Tibial artery (tissue), 4 donors: ENCODE data around the gene ANKRD39.

Experiments
- DNase-seq, 2 donors: peaks; one replicate each; pipeline ENCODE4 v3.0.0-alpha.2; 2019
- H3K27ac ChIP-seq, 2 donors: fragments of 200-600 bp; sonication (generic) in 1 of 2; 1 replicate in 1 of 2; 2 replicates in 1 of 2; pipeline ENCODE4 v1.5.1; 2018 to 2019; ENCODE audit warnings: mild to moderate bottlenecking in 1 of 2
- H3K27me3 ChIP-seq, 2 donors: fragments of 200-600 bp; sonication (generic) in 1 of 2; one replicate each; pipeline versions ENCODE4 v1.5.1 to v1.6.0; 2016 to 2019
- H3K36me3 ChIP-seq, 3 donors: fragments of 200-600 bp; sonication (generic) in 2 of 3; one replicate each; pipeline ENCODE4 v1.5.1; 2016 to 2019; ENCODE audit warnings: mild to moderate bottlenecking in 2 of 3
- H3K4me1 ChIP-seq, 4 donors: fragments of 200-600 bp; sonication (generic) in 2 of 4; 1 replicate in 3 of 4; 2 replicates in 1 of 4; pipeline ENCODE4 v1.5.1; 2016 to 2019
- H3K4me3 ChIP-seq, 2 donors: fragments of 200-600 bp; sonication (generic) in 1 of 2; 1 replicate in 1 of 2; 2 replicates in 1 of 2; pipeline ENCODE4 v1.5.1; 2018 to 2019; ENCODE audit warnings: mild to moderate bottlenecking in 2 of 2
- H3K9me3 ChIP-seq, 3 donors: fragments of 200-600 bp; sonication (generic) in 1 of 3; one replicate each; pipeline ENCODE4 v1.5.1; 2016 to 2019
- intact Hi-C: fragments of 100-400 bp; cut with DNase I; formaldehyde crosslinking; loops from one replicate; pipeline ENCODE4 v1.15.0; 2023; ENCODE audit warnings: low total_unique reads
- TF ChIP-seq, protein P1 (sequence below), 2 experiments: fragments of 200-600 bp in 1 of 2; fragments of 450-650 bp in 1 of 2; IDR thresholded peaks; one replicate each; pipeline ENCODE4 v1.5.1; 2017 to 2019; ENCODE audit warnings: antibody characterized with exemption in 2 of 2, mild to moderate bottlenecking in 1 of 2, moderate library complexity in 1 of 2

The ANKRD39 gene

DNA sequence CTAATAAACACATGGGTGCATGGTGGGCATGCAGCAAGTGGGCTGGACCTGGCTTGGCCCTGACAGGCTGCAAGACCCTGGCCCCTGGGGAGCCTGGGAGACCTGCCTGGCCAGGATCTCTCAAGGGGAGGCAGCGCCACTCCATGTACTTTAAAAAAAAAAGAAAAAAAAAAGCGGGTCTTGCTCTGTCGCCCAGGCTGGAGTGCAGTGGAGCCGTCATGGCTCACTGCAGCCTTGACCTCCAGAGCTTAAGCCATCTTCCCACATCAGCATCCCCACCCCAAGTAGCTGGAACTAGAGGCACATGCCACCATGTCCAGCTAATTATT is 41.6 kb upstream of the ANKRD39 start:
- DNase-seq = no peak
- Histone ChIP-seq H3K9me3 (no peaks in the 10 kb centered on the region), H3K36me3 (no peaks in the 10 kb centered on the region), H3K27me3 (no peaks in the 10 kb centered on the region), H3K4me3 (no peak overlapping the region), H3K4me1 (peaks cover 0 to 44% (median 14%) of the 10 kb centered on the region in 4 donors), H3K27ac (no peak overlapping the region)
- TF ChIP-seq, protein P1, sequence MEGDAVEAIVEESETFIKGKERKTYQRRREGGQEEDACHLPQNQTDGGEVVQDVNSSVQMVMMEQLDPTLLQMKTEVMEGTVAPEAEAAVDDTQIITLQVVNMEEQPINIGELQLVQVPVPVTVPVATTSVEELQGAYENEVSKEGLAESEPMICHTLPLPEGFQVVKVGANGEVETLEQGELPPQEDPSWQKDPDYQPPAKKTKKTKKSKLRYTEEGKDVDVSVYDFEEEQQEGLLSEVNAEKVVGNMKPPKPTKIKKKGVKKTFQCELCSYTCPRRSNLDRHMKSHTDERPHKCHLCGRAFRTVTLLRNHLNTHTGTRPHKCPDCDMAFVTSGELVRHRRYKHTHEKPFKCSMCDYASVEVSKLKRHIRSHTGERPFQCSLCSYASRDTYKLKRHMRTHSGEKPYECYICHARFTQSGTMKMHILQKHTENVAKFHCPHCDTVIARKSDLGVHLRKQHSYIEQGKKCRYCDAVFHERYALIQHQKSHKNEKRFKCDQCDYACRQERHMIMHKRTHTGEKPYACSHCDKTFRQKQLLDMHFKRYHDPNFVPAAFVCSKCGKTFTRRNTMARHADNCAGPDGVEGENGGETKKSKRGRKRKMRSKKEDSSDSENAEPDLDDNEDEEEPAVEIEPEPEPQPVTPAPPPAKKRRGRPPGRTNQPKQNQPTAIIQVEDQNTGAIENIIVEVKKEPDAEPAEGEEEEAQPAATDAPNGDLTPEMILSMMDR (IDR thresholded peaks at IDR 0.05) = no peak
- intact Hi-C loops = no loop called here

DNA sequence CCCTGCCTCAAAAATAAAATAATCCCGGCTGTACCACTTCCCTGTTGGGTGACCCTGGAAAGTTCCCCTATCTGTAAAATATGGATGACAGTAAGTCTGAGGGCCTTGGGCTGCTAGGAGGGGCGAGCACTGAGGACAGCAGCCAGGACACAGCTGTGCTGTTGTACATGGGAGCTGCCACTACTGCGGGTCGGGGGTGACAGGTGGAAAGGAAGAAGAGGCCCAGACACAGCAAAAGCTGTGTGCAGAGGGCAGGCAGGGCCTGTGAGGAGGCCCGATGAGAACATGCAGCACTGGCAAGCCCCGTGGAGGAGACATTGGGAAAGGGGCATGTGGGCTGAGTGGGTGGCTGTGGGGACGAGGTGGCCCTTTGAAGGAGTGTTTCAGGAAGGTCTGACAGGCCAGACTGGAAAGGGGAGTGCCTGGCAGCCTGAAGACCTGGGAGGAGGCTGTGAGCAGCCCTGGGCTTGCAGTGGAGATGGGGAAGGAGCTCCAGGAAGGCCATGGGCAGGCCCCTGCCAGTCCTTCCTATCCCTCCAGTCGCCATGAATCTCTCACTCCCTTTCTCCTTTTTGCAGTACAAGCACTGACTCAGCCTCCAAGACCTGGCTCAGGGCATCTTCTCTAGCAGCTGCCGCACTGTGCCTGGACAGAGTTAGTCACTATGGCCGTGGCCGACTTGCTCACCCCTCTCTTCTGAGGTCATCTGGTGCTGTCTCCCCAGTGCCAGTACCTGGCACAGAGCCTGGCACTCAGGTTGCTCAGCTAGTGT is 41.0 kb upstream of the ANKRD39 start:
- TF ChIP-seq, protein P1 (IDR thresholded peaks at IDR 0.05) = no peak
- no peaks in the 10 kb centered on the region for H3K9me3 ChIP-seq
- H3K4me1 ChIP-seq = peaks cover 0 to 40% (median 11%) of the 10 kb centered on the region in 4 donors
- no peaks in the 10 kb centered on the region for H3K36me3 ChIP-seq
- intact Hi-C loops = no loop called here
- no peak overlapping the region for H3K27ac ChIP-seq
- DNase-seq = no peak
- H3K27me3 ChIP-seq = no peaks in the 10 kb centered on the region
- no peak overlapping the region for H3K4me3 ChIP-seq

DNA sequence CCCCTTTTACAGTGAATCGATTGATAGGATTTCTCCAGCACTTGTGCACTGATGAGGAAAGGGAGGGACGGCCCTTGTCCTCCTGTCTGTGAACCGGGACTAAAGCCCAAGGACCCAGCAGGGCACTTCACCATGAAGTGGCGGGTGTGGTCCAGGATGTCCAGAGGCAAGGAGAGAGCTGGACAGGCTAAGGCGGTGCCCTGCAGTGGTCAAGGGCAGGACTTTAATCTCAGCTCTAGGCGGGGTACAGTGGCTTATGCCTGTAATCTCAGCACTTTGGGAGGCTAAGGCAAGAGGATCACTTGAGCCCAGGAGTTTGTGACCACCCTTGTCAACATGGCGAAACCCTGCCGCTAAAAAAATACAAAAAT is 40.3 kb upstream of the ANKRD39 start:
- intact Hi-C loops = no loop called here
- TF ChIP-seq, protein P1 (IDR thresholded peaks at IDR 0.05) = no peak
- H3K36me3 ChIP-seq = no peaks in the 10 kb centered on the region
- H3K27me3 ChIP-seq = no peaks in the 10 kb centered on the region
- H3K4me1 ChIP-seq = peaks cover 0 to 40% (median 5%) of the 10 kb centered on the region in 4 donors
- H3K9me3 ChIP-seq = no peaks in the 10 kb centered on the region
- DNase-seq = no peak
- H3K27ac ChIP-seq = no peak overlapping the region
- H3K4me3 ChIP-seq = no peak overlapping the region

DNA sequence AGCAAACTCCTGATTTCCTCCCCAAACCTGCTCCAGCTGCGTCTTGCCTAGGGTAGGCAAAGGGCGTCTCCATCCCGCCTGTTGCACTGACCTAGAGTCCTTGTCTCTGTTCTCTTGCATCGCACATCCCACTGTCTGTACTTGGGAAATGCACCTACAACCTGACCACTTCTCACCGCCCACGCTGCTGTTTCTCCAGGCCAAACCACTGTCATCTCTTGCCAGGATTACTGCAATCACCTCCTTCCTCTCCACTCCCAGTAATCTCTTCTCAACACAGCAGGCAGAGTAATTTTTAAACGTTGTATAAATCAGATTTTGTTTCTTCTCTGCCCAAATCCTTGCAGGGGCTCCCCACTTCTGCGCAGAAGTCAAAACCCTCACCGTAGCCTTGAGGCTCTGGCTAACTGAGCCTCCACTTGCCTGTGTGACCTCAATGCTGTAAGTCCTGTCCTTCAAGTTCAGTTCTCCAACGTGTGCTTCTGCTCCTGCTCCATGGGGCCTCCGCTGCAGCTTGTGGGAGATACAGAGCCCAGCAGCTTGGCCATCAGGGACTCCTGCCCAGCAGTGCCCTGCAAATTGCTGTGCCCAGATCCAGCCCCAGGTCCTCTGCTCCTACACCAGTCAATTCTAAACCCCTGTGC is 39.8 kb upstream of the ANKRD39 start:
- Histone ChIP-seq H3K36me3 (no peaks in the 10 kb centered on the region), H3K27ac (no peak overlapping the region), H3K4me3 (no peak overlapping the region), H3K27me3 (no peaks in the 10 kb centered on the region), H3K9me3 (no peaks in the 10 kb centered on the region), H3K4me1 (peaks cover 0 to 45% (median 6%) of the 10 kb centered on the region in 4 donors)
- TF ChIP-seq, protein P1 (IDR thresholded peaks at IDR 0.05) = no peak
- no peak for DNase-seq
- intact Hi-C loops = no loop called here

GRCh38 chr2:96895746-96896651 is 38.2 kb upstream of the ANKRD39 start:
- no peaks in the 10 kb centered on the region for H3K36me3 ChIP-seq
- no peaks in the 10 kb centered on the region for H3K9me3 ChIP-seq
- H3K27me3 ChIP-seq = no peaks in the 10 kb centered on the region
- DNase-seq = no peak
- intact Hi-C loops = no loop called here
- TF ChIP-seq, protein P1 (IDR thresholded peaks at IDR 0.05) = no peak
- no peak overlapping the region for H3K27ac ChIP-seq
- H3K4me1 ChIP-seq = peaks cover 0 to 61% (median 22%) of the 10 kb centered on the region in 4 donors
- no peak overlapping the region for H3K4me3 ChIP-seq
